WTC11 (cell line): Measurements from ENCODE around the gene CYYR1. TPM values are rescaled to one million over a fixed set of nuclear protein-coding genes. Genes with fewer than 3 reads are reported as not detected.

ENCODE experiments used
- ATAC-seq: fragments of 200-7000 bp; cut with Tn5 transposase; 2 replicates; pipeline ENCODE4 v1.10.0; 2021; ENCODE audit warnings: mild to moderate bottlenecking, moderate library complexity
- CTCF ChIA-PET: fragments of 300-600 bp; sonication (Branson Sonifier 250); formaldehyde crosslinking; loops from one replicate; lab custom pipeline; 2021; ENCODE audit warnings: antibody characterized with exemption; lab: Charles Lee
- POLR2A ChIA-PET: fragments of 350-600 bp; sonication (Branson Sonifier 250); formaldehyde crosslinking; loops from one replicate; lab custom pipeline; 2021; ENCODE audit warnings: antibody characterized with exemption; lab: Charles Lee
- DNase-seq: peaks from one replicate; pipeline ENCODE4 v3.0.0; 2021; ENCODE audit warnings: low spot score
- H3K27ac Mint-ChIP-seq: 2 replicates; pipeline ENCODE4 v1.8.0; 2021; ENCODE audit warnings: mixed read lengths
- H3K27me3 Mint-ChIP-seq: 2 replicates; pipeline ENCODE4 v1.8.0; 2021; ENCODE audit warnings: low read depth, mild to moderate bottlenecking, moderate library complexity, mixed read lengths
- H3K36me3 Mint-ChIP-seq: 2 replicates; pipeline ENCODE4 v1.8.0; 2021; ENCODE audit warnings: mixed read lengths
- H3K4me1 Mint-ChIP-seq: 2 replicates; pipeline ENCODE4 v1.8.0; 2022; ENCODE audit warnings: mixed read lengths
- H3K4me3 Mint-ChIP-seq: 2 replicates; pipeline ENCODE4 v1.8.0; 2021; ENCODE audit warnings: mild to moderate bottlenecking, moderate library complexity, mixed read lengths
- H3K9me3 Mint-ChIP-seq: 2 replicates; pipeline ENCODE4 v1.8.0; 2021; ENCODE audit warnings: mixed read lengths
- AFF4 ChIP-seq: sonication (generic); formaldehyde crosslinking; IDR thresholded peaks from 2 replicates; pipeline ENCODE4 v1.8.1; 2023; ENCODE audit warnings: mild to moderate bottlenecking, missing genetic modification reagents, borderline replicate concordance
- CTCF ChIP-seq: fragments of 200-600 bp; IDR thresholded peaks from 2 replicates; pipeline ENCODE4 v1.8.0; 2022; ENCODE audit warnings: antibody characterized with exemption
- EMX1 ChIP-seq: fragments of 250-450 bp; sonication (Bioruptor Pico); IDR thresholded peaks from 2 replicates; pipeline ENCODE4 v1.8.0; 2021; ENCODE audit warnings: mild to moderate bottlenecking
- ESRRA ChIP-seq: sonication (generic); formaldehyde crosslinking; IDR thresholded peaks from 2 replicates; pipeline ENCODE4 v1.8.1; 2022; ENCODE audit warnings: mild to moderate bottlenecking, missing genetic modification reagents, borderline replicate concordance
- FOXK1 ChIP-seq: sonication (generic); formaldehyde crosslinking; IDR thresholded peaks from 2 replicates; pipeline ENCODE4 v1.8.0; 2022; ENCODE audit warnings: mild to moderate bottlenecking, moderate library complexity, missing genetic modification reagents
- FOXP1 ChIP-seq: sonication (generic); formaldehyde crosslinking; IDR thresholded peaks from 2 replicates; pipeline ENCODE4 v1.8.0; 2022; ENCODE audit warnings: missing genetic modification reagents, mild to moderate bottlenecking, moderate library complexity, borderline replicate concordance
- NR3C1 ChIP-seq: sonication (generic); formaldehyde crosslinking; conservative IDR thresholded peaks from 2 replicates; pipeline ENCODE4 v1.8.1; 2023; ENCODE audit warnings: low read depth, mild to moderate bottlenecking, missing genetic modification reagents
- PREB ChIP-seq: sonication (generic); formaldehyde crosslinking; IDR thresholded peaks from 2 replicates; pipeline ENCODE4 v1.8.1; 2022; ENCODE audit warnings: mild to moderate bottlenecking, missing genetic modification reagents, moderate library complexity, borderline replicate concordance
- RORB ChIP-seq: fragments of 250-450 bp; sonication (Bioruptor Pico); IDR thresholded peaks from 2 replicates; pipeline ENCODE4 v1.9.0; 2021; ENCODE audit warnings: mild to moderate bottlenecking
- SMAD4 ChIP-seq: sonication (generic); formaldehyde crosslinking; IDR thresholded peaks from 2 replicates; pipeline ENCODE4 v1.8.0; 2022; ENCODE audit warnings: mild to moderate bottlenecking, missing genetic modification reagents
- TP53 ChIP-seq: sonication (generic); formaldehyde crosslinking; IDR thresholded peaks from 2 replicates; pipeline ENCODE4 v1.8.1; 2023; ENCODE audit warnings: mild to moderate bottlenecking, missing genetic modification reagents
- USF1 ChIP-seq: sonication (generic); formaldehyde crosslinking; IDR thresholded peaks from 2 replicates; pipeline ENCODE4 v1.8.0; 2022; ENCODE audit warnings: mild to moderate bottlenecking, missing genetic modification reagents
- ZBTB43 ChIP-seq: sonication (generic); formaldehyde crosslinking; IDR thresholded peaks from 2 replicates; pipeline ENCODE4 v1.8.1; 2023; ENCODE audit warnings: mild to moderate bottlenecking, missing genetic modification reagents
- ZNF232 ChIP-seq: sonication (generic); formaldehyde crosslinking; IDR thresholded peaks from 2 replicates; pipeline ENCODE4 v1.8.0; 2022; ENCODE audit warnings: mild to moderate bottlenecking, missing genetic modification reagents
- ZNF423 ChIP-seq: fragments of 250-450 bp; sonication (Bioruptor Pico); IDR thresholded peaks from 2 replicates; pipeline ENCODE4 v2.1.2; 2022; ENCODE audit warnings: mild to moderate bottlenecking, moderate library complexity
- ZNF425 ChIP-seq: fragments of 250-450 bp; sonication (Bioruptor Pico); conservative IDR thresholded peaks from 2 replicates; pipeline ENCODE4 v1.9.0; 2021; ENCODE audit warnings: mild to moderate bottlenecking
- ZNF532 ChIP-seq: fragments of 250-450 bp; sonication (Bioruptor Pico); IDR thresholded peaks from 2 replicates; pipeline ENCODE4 v1.9.0; 2021; ENCODE audit warnings: mild to moderate bottlenecking, borderline replicate concordance
- total RNA-seq: library from RNA; stranded (reverse); gene quantifications from 3 replicates; pipeline ENCODE4 v1.2.3, GENCODE V29; 2021

The CYYR1 gene
- total RNA-seq, 1 experiment from 2014 or later, result 29.3 TPM

- DNase-seq (no peak), ATAC-seq (no peak)
- no peaks in the 10 kb centered on the region for H3K9me3 Mint-ChIP-seq
- H3K27ac Mint-ChIP-seq, result no peak overlapping the region
- no peaks in the 10 kb centered on the region for H3K27me3 Mint-ChIP-seq
- TF ChIP-seq CTCF (no peak), TP53 (no peak), ZNF232 (CRISPR knock-in tag) (no peak), ESRRA (CRISPR knock-in tag) (no peak), AFF4 (no peak), ZNF532 (CRISPR knock-in tag) (no peak), ZBTB43 (CRISPR knock-in tag) (no peak), EMX1 (CRISPR knock-in tag) (no peak), ZNF425 (CRISPR knock-in tag) (no peak)
- H3K36me3 Mint-ChIP-seq, result no peaks in the 10 kb centered on the region
- ChIA-PET POLR2A (no interaction called here), CTCF (no interaction called here)
- no peak overlapping the region for H3K4me3 Mint-ChIP-seq
- no peaks in the 10 kb centered on the region for H3K4me1 Mint-ChIP-seq
These were observed 18.5 kb upstream of the CYYR1 start for GRCh38 chr21:26591543-26591942.

- ATAC-seq, result no peak
- H3K27me3 Mint-ChIP-seq, result no peaks in the 10 kb centered on the region
- POLR2A ChIA-PET, result no interaction called here
- TF ChIP-seq RORB (no peak), USF1 (CRISPR knock-in tag) (no peak), FOXK1 (no peak), ESRRA (CRISPR knock-in tag) (no peak), SMAD4 (no peak), ZNF423 (CRISPR knock-in tag) (no peak), PREB (CRISPR knock-in tag) (no peak), NR3C1 (CRISPR knock-in tag) (no peak), FOXP1 (CRISPR knock-in tag) (no peak)
- H3K27ac Mint-ChIP-seq, result no peak overlapping the region
- no peak overlapping the region for H3K4me3 Mint-ChIP-seq
- no peaks in the 10 kb centered on the region for H3K9me3 Mint-ChIP-seq
- CTCF ChIA-PET, result no interaction called here
- no peaks in the 10 kb centered on the region for H3K36me3 Mint-ChIP-seq
- H3K4me1 Mint-ChIP-seq, result peaks cover 12% of the 10 kb centered on the region
- DNase-seq, result no peak
These were observed 15.4 kb upstream of the CYYR1 start for GRCh38 chr21:26588446-26588845.
